CD4-positive, alpha-beta T cell treated with Interleukin-2 at 100 ng/mL for 4 hours (primary cell): ENCODE results near the gene PTRH1.

Experiments used
- DNase-seq: peaks from one replicate; pipeline ENCODE4 v3.0.0-alpha.2; 2020; ENCODE audit warnings: low spot score

Gene PTRH1

DNA sequence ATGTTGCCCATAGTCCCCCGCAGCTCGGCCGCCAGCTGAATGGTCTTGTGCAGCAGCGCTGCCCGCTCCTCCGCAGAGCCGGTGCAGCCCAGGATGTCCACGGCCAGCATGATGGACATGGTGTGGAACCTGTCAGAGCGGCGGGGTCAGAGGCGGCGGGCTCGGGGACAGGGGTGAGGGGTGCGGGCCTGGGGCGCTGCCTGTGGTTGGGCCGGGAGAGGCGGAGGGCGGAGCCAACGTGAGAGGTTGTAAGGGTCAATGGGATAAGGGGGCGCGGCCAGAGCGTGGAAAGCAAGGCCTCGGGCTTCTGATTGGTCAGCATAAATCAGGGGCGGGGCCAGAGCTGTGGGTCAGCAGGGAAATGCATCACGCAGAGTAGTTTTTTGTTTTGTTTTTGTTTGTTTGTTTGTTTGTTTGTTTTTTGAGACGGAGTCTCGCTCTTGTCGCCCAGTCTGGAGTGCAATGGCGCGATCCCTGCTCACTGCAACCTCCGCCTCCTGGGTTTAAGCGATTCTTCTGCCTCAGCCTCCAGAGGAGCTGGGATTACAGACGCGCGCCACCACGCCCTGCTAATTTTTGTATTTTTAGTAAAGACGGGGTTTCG, 26.5 kb upstream of the PTRH1 start:
- DNase-seq = no peak

DNA sequence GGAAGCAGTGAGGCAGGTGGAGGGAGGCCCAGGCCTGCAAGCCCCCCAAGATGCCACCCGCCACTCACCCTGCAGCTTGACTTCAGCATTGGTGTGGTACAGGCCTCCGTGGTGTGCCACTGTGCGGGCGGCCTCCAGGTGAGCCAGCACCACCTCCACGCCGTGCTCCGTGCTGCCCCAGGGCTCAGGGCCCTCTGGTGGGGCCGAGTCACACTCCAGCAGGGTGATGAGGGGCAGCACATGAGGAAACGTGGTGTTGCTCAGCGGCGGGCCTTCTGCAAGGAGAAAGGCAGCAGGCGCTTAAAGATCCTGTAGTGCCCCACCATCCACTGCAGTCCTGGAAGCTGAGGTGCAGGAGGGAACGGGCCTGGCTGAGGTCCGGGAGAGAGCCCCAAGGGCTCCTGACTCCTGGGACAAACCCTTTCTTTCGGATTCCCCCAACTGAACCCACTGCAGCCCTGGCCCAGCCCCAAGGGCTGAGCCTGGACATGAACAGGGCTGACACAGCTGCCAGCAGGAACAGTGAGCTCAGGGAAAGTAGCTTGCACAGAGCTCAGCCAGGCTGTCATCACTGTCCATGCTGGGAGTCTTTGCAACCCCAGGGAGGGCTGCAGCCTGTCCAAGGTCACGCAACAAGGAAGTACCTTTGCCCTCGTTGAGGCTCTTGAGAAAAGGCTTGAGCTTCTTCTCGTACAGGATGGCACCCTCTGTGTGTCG, 24.3 kb upstream of the PTRH1 start:
- no peak for DNase-seq

GRCh38 chr9:127738666-127739065, 23.2 kb upstream of the PTRH1 start:
- no peak for DNase-seq

- DNase-seq = no peak
These were observed 20.2 kb upstream of the PTRH1 start for GRCh38 chr9:127735530-127736185.

DNA sequence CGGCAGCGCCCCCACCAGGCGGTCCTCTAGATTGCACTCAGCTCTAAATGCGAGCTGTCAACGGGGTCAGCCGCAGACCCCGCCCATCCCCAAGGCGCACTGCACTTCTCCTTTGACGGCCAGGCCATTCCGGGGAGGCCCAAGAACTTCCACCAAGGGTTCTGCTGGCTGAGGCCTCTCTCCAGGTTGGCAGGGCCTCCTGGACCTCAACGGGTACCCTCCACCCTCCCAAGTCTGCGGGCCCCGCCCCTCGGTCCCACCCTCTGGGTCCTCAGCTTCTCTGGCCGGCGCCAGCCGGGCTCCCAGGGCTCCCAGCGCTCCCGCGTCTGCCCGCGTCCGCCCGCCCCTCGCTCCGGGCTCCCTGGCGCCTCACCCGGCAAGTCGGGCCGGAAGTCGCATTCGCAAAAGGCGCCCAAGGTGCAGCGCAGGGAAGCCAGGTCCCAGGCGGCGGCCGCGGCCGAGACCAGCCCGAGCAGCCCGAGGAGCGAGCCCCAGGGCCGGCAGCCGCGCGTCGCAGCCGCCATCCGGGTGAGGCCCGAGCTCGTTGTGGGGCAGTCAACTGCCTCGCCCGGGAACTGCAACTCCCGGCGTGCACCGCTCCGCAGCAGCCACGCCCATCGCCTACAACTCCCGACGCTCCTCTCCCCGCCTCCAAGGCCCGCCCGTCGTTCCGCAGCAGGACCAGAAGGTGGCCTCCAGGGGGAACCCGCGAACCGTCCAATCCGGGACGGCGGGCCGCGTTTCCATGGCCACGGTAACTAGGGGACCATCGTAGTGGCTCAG, 19.5 kb upstream of the PTRH1 start, which contains the start of gene TOR2A:
Gene TOR2A, minus strand, starts transcription at position 548 of the 783 bp plus-strand sequence. Its CDS starts 24 bp downstream, at position 524.
- DNase-seq = peak; percentile 99

DNA sequence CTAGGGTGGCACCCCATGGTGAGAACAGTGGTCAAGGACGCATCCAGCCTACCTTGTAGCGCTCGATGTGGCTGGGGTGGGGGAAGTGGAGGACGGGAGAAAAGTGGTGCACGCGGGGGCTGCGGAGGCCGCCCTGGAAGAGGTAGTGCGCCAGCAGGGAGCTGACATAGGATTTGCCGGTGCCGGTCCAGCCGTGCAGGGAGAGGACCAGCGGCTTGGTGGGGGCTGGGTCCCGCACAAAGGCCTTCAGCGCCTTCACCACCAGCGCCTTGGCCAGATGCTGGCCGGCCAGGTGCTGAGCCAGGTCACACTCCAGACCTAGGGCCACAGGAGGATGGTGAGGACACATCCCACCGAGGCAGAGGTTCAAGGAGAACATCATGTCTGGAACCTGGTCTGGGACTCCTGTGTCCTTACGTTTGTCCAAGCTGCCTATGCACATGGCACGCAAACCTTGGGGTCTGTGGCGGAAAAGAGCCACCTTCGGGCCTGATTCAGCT, 18.8 kb upstream of the PTRH1 start:
- DNase-seq = no peak

GRCh38 chr9:127733614-127734013, 18.2 kb upstream of the PTRH1 start:
- DNase-seq = no peak

DNA sequence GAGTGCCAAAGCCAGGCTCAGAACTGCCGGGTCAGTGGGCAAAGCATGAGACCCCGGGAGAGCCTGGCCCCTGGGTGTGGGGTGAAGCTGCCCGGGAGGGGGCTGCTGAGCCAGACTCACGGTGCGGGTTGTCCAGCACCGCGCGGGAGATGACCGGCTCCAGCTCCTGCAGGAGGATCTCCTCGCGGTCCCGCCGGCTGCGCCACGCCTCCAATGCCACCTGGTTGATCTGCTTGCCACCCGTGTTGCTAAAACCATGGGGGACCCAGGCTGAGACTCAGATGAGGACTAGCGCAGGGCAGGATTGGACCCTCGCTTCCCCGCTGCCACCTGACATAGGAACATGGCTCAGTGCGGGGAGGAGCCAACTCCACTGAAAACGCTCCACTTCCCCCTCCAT, 17.0 kb upstream of the PTRH1 start:
- no peak for DNase-seq

DNA sequence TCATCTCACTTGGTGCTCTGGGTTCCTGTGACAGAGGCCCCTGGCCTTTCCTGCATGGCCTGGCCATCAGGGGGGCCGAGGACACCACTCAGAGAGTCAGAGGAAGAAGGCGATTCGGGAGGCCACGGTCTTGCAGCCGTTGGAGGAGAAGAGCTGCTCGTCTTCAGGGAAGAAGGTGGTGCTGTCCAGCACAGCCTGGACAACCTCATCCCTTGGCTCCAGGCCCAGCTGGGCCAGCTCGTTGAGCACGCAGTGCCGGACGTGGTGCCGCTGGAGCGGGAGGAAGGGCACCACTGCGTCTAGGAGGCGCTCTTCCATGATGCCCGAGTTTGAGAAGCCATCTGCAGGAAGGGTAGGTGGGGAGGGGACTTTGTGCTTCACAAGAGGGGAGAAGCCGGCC, 16.5 kb upstream of the PTRH1 start:
- DNase-seq = no peak

DNA sequence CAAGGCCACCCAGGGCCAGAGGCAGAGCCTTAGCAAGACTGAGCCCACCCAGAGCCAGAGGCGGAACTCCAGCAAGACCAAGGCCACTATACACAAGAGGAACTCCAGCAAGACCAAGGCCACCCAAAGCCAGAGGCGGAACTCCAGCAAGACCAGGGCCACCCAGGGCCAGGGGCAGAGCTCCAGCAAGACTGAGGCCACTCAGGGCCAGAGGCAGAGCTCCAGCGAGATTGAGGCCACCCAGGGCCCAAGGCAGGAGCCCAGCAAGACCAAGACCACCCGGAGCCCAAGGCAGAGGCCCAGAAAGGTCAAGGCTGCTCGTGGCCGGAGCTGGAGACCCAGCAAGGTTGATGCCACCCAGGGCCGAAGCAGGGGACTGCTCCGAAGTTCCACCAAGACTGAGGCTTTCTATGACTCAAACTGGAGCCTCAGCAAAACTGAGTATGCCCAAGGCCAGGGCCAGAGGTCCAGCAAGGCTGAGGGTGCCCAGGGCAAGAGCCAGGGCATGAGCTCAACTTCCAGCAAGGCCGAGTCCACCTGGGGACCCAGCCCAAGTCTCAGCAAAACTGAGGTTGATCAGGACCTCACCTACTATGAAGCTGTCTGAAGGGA, 15.4 kb upstream of the PTRH1 start:
- no peak for DNase-seq

DNA sequence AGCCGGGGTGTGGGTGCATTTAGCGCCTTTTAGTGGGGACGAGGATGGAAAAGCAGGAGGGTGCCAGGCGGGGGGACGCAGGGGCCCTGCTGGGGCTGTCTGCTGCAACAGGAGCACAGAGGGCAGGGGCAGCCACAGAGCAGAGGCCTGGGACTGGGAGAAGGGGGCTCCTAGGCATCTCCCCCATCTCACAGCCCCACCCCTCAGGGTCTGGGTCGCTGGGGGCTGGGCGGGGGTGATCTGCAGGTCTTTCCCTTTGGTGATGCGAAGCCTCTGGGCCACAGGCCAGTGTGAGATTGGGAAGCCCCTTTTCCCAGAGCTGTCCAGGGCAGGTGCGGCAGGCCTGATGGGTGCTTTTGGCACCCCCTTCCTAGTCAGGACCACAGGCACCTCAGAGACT, 14.8 kb upstream of the PTRH1 start:
- DNase-seq = no peak

GRCh38 chr9:127729522-127730256, 14.2 kb upstream of the PTRH1 start:
- no peak for DNase-seq

DNA sequence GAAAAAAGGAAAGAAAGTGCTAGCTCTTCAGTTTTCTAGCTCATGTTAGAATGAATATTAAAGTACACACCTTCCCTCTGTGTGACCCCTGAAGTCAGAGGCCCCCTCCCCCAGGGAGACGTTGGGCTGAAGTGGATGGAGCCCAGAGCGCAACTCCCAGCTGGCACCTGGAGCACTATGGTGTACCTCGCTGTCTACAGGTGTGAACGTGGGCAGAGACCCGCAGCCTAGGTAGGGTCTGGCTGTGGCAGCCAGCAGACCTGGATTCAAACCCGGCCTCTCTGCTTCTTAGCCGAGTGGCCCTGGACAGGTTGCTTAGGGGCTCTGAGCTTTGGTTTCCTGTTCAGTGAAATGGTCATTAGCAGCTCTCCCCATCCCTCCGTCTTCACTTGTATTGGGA, 13.3 kb upstream of the PTRH1 start:
- no peak for DNase-seq

GRCh38 chr9:127726871-127727270, 11.4 kb upstream of the PTRH1 start:
- DNase-seq = no peak

GRCh38 chr9:127724012-127724411, 8.5 kb upstream of the PTRH1 start:
- no peak for DNase-seq

DNA sequence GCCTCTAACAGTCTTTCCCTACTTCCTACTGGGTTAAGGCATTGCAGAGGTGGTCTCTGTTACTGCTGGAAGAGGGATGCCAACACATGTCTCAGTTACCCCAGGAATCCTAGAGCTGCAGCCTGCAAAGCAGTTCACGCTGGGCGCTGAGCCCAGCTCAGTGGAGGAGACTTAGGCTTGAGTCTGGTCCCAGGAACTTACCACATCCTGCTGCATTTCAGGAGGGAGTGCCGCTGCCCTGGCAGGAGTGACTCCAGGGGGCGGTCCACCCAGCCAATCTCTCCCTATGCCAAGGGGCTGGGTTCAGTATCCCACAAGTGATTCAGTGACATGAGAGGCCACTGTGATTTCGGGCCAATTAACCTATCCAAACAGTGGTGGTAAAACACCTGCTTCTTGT, 8.0 kb upstream of the PTRH1 start:
- DNase-seq = no peak

DNA sequence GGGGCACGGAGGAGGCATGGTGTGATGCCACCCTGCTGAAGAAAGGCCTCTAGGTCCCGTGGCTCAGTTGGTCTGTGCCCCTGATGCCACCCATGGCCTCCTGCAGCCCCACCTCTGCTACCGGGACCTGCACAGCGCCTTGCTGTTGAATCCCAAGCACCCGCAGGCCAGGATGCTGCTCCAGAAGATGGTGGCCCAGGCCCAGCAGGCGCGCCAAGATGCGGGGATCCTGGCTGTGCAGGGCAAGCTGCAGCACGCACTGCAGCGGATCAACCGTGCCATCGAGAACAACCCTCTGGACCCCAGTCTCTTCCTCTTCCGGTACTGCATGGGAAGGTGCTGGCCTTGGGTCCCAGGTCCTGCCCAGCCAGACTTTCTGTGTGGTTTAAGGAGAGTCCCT, 7.5 kb upstream of the PTRH1 start:
- no peak for DNase-seq

DNA sequence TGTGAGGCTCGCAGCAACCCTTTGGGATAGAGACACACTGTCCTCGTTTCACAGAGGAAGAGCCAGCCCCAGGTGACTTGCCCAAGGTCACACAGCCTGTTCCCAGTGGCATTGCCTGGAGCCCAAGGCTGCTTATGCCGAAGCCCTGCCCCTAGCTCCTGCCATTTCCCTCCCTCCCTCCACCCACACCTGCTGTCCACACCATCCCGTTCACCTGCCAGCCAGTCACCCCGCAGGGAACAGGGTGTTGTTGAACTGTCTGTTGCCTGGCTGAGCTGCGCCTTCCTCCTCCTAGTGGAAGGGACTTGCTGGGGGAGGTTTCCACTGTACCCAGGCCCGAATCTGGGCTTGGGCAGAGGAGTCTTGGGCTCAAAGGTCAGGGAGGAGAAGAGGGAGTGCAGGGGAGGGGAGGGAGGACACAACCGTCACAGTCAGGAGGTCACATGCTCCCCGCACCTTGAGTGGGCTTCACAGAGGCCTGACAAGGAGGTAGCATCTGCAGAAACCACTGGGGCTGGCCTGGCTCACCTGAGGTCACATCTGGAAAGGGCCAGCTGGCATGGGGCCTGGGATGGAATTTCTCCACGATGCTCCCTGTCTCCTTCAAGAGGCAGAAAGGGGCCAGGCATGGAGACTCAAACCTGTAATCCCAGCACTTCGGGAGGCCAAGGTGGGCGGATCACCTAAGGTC, 6.7 kb upstream of the PTRH1 start:
- DNase-seq = no peak

- peak; percentile 46 for DNase-seq
These were observed 5.9 kb upstream of the PTRH1 start for GRCh38 chr9:127721391-127721821.

DNA sequence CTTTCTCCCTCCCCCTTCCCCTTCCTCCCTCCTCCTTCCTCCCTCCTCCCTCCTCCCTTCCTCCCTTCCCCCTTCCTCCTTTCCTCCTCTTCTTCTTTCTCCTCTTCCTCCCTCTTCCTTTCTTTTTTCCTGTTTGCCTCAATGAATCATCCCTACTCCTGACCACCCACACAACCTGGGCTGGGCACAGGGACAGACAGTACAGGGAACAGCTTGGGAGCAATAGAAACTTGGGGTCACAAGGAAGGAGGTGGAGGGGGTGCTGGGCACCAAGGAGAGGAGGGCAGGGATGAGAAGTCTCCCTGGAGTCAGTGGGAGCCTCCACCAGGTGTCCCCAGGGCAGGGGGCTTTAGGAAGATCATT, 5.4 kb upstream of the PTRH1 start:
- DNase-seq = no peak
